Measurements from ENCODE around the gene ZNF566. TPM values are rescaled to one million over a fixed set of nuclear protein-coding genes. Genes with fewer than 3 reads are reported as not detected.

Gene ZNF566
- total RNA-seq, 1 donor from 2014 or later, result 19.9 TPM

- DNase-seq (ENCODE audit: low spot score), result no peak
These were observed 40.2 kb downstream of the ZNF566 start for GRCh38 chr19:36449059-36449670.

- no peak for DNase-seq (ENCODE audit: low spot score)
These were observed 48.0 kb downstream of the ZNF566 start for GRCh38 chr19:36441339-36441738.

GRCh38 chr19:36436531-36436930 lies 52.8 kb downstream of the ZNF566 start:
- DNase-seq (ENCODE audit: low spot score), result no peak

GRCh38 chr19:36423925-36424324 lies 65.4 kb downstream of the ZNF566 start:
- no peak for DNase-seq (ENCODE audit: low spot score)

GRCh38 chr19:36421749-36422481 lies 67.4 kb downstream of the ZNF566 start:
- no peak for DNase-seq (ENCODE audit: low spot score)

GRCh38 chr19:36420961-36421748 lies 68.2 kb downstream of the ZNF566 start:
- DNase-seq (ENCODE audit: low spot score), result no peak

GRCh38 chr19:36418287-36419001 lies 70.9 kb downstream of the ZNF566 start, which contains the start of gene ZFP82:
TSS of gene ZFP82 (minus strand) at chr19:36418644. CDS start at chr19:36409789, 8,855 bp downstream.
- peak; percentile 76 for DNase-seq (ENCODE audit: low spot score)

- no peak for DNase-seq (ENCODE audit: low spot score)
These were observed 71.5 kb downstream of the ZNF566 start for GRCh38 chr19:36417752-36418286.

GRCh38 chr19:36409841-36410240 lies 79.5 kb downstream of the ZNF566 start:
- DNase-seq (ENCODE audit: low spot score), result no peak

GRCh38 chr19:36408101-36408500 lies 81.3 kb downstream of the ZNF566 start:
- DNase-seq (ENCODE audit: low spot score), result no peak

- no peak for DNase-seq (ENCODE audit: low spot score)
These were observed 84.9 kb downstream of the ZNF566 start for GRCh38 chr19:36404498-36404897.

GRCh38 chr19:36401475-36401874 lies 87.9 kb downstream of the ZNF566 start:
- no peak for DNase-seq (ENCODE audit: low spot score)

GRCh38 chr19:36398571-36398970 lies 90.8 kb downstream of the ZNF566 start:
- no peak for DNase-seq (ENCODE audit: low spot score)

Other genes starting within 250 kb of the ZNF566 start
- gene ZFP14, start 110.4 kb downstream of the ZNF566 start, total RNA-seq, result 11.9 TPM
- 10.2 TPM for gene ZFP82, start 70.9 kb downstream of the ZNF566 start, total RNA-seq
- gene ZNF260, start 38.7 kb upstream of the ZNF566 start, total RNA-seq, result 17.6 TPM
- 20.0 TPM for gene ZNF529, start 83.7 kb upstream of the ZNF566 start, total RNA-seq
- gene ZNF382, start 115.8 kb upstream of the ZNF566 start, total RNA-seq, result 7.9 TPM
- 16.2 TPM for gene ZNF461, start 177.3 kb upstream of the ZNF566 start, total RNA-seq
- gene ZNF567, start 198.1 kb upstream of the ZNF566 start, total RNA-seq, result 10.3 TPM

All from ureter (tissue), 1 donor.